Limb (tissue), 2 donors: Measurements from ENCODE around the gene PLCG2.
"Not testable (repeated sequence)": the region's sequence is repeated elsewhere in the genome, so short reads cannot be mapped to it uniquely, and the experiment has no call there.

Experiments used
- DNase-seq, 2 donors: peaks; one replicate each; pipeline ENCODE4 v3.0.0-alpha.2; 2016; ENCODE audit errors: extremely low spot score in 2 of 2

PLCG2 gene

DNA sequence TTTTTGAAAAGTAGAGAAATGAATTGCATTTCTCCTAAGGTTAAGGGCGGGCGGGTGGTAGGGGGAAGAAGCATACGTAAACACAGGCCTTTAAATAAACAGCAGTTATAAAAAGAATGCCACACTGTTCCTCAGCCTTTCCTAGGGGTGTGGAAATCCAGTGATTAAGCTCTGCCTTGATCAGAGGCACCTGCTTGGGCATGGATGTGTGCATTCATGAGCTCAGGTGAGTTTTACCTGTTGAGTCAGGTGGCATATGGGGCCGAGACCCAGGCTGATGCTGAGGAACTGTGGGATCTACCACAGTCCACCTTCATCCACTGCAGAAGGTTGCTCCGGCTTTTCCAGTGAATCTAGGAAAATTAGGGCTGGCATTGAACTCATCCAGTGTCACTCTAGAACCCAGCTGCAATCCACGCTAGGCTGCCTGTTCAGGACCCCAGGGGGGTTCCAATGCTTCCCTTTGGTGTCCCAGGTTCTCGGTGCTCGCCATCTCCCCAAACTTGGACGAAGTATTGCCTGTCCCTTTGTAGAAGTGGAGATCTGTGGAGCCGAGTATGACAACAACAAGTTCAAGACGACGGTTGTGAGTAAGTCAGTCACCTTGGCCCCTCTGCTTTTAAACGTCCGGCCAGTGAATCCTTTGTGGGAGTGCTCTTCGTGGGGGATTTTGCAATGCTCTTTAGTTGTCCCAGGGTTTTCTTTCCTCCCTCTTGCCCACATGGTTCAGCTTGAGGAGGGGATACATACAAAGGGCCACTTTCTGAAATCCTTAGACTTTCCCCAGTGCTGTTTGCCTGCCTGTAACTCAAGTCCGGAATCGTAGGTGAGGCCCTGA, 159.5 kb downstream of the PLCG2 start:
- DNase-seq, result no peak

DNA sequence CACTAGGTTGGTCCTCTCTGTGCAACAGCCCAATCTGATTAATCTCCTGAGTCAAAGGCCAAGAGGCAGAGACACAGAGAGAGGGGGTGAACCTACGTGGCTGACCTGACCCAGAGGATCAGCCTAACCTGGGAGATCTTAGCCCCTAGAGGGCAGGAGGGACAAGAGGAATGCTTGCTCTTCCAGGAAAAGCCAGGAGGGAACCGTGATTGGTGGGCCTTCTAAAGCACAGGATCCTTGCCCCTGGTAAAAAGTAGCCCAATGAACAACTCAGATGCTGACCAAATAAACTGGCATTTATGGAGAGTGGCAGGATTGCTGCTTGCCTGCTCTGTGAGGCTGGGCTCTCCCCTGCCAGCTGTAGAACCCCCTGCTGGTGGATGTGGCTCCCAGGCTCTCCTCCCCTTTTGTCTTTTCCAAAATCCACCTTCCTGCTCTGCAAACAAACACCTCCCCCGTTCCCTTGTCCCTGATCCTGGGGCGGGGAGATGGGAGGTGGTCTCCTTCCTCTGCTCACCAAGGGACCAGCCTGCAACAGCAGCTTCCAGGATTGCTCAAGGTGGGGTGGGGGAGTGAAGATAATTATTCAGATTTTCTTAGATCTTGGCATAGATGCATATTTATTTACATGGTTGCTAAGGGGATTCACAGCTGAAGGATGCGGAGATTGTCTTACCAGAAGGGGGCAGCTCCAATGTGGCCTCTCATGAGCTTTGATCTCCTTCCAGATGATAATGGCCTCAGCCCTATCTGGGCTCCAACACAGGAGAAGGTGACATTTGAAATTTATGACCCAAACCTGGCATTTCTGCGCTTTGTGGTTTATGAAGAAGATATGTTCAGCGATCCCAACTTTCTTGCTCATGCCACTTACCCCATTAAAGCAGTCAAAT, 160.3 kb downstream of the PLCG2 start:
- DNase-seq, result no peak

DNA sequence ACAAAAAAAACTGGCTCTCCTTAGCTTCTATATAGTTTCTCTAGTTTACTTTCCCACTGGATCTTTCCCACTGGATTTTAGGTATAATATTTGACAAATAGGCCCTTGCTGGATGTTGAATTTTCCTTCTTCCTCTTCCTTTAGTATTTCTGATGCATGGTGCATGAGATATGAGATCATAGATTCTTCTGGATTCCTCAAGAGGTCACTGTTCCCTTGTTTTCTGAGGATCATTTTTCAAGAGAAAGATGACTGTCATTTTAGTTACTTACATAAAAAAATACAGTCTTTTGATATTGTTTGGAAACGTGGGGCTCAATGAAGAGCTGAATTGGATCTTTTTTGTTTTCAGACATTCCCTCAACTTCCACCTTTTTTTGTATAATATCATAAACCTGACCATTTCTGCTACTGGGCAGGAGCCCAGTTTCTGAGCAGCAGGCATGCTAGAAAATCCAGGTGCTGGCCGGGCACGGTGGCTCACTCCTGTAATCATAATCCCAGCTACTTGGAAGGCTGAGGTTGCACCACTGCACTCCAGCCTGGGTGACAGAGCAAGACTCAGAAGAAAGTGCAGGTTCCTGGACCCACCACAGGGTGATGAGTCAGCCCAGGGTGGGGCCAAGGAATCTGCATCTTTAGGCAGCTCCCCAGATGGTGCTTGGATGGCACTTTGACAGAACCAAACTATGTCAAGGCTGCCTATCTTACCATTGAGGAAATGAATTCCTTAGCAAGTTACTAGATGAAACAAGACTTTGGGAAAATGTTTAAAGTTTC, 161.9 kb downstream of the PLCG2 start:
- DNase-seq, result peak in 1 of 2 donors; percentile 74

DNA sequence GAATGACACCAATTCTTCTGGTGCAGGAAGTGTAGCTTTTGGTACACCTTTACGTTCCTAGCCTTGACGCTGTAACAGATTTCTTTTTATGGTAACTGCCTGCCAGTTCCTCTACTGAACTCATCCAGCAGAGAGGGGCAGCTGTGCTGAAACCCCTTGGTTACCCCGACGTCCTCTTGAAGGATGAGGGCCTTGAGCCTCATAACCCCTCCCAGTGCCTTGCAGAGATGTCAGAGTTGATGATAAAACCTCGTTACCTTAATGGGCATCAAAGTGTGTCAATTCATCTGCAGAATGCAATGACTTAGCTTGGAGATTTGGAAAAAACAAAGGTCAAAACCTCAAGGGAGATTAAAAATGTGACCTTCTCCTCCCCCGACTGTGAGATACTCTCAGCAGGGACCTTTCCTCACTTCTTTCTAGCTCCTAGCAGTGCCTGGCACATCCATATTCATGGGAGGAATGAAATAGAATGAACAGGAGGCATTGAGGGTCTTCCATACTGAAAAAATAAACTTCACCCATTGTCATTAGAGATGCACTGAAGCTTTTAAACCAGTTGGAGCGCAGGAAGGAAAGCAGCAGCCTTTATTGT, 163.0 kb downstream of the PLCG2 start:
- no peak for DNase-seq

DNA sequence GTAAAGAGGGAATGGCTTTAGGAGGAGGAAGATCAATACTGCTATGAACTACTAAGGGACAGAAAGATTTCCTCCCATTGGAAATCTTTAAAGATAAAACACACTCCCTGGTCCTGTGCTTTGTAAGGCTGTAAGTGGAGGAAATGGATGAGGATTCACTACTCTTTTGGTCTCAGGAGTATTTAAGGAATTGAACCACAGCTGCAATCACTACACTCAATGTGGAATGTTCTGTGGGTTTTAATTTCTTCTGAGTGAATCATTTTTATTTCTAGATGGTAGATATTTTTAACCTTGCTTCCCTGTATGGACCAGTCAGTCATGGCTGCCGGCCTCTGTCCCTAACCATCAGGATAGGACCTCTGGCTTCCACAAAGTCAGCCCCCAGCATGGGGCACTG, 166.6 kb downstream of the PLCG2 start:
- DNase-seq, result no peak

DNA sequence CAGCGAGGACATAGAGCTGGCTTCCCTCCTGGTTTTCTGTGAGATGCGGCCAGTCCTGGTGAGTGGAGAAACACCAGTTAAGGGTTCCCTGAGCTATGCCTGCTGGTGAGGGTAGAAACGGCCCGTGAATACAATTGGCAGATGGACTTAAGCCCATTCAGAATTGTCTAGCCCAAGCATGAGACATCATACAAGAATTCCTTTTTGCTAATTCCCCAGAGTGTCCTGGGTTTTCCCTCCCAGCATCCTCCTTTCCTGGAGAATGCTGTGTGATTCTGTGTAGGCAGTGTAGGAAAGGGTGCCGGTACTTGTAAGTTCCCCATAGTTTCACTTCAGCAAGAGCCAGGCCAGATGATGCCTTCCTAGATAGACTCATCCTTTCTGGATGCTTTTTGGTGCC, 167.1 kb downstream of the PLCG2 start:
- no peak for DNase-seq

DNA sequence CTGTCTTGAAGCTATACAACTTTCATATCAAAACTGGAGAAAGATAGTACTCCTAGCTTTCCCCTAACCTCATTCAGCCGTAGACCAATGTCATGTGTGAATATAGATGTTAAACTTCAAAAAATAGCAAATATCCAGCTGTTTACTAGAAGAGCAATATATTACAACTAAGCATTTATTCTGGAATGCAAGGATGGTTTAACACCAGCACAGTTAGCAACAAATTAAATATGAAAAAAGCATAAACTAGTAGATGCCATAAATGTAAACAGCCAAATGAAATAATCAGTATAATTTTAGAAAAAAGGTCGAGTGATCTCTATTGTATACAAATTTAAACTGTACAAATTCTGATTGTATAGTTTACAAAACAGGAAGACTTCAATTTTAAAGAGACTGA, 172.5 kb downstream of the PLCG2 start:
- no peak for DNase-seq

DNA sequence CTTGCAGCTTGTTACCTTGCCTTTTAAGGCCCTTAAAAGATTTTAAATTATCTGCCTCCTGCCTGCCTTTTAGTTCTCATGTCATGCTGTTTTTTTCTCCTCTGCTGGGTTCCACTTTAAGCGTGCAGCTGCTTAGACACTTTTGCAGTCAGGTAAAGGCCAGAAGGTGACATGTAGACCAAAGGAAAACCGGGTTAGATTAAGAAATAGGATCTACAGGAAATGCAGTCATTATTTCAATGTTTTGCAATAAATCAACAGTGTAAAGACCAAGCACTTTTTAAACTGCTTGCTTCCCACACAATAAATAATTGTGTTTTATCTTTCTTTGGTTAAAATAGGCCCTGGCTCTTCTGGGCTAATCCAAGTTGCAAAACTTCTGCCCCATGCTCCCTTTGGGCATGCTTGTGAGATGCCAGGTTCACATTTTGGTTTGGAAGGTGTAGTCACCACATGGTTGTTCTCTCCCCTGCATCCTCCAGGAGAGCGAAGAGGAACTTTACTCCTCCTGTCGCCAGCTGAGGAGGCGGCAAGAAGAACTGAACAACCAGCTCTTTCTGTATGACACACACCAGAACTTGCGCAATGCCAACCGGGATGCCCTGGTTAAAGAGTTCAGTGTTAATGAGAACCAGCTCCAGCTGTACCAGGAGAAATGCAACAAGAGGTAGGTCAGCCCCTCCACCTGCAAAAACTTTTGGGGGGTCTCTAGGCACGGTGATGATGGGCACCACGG, 177.3 kb downstream of the PLCG2 start:
- DNase-seq, result no peak

DNA sequence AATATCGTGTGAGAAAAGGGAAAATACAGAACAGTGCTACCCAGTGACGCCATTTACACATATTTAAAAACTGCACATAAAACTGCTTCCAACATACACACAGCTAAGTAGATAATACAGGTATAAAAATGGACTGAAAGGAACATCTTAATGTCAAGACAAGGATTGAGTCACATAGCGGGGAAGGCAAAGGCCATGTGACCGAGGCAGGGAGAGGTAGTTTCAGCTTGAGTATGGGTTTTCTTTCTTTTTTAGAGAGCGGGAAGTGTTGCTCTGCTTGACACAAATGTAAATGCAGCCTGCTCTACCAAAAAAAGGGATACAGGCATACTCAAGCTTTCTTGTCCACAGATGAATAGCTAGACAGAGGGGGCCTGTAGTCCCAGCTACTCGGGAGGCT, 185.7 kb downstream of the PLCG2 start:
- DNase-seq, result no peak

DNA sequence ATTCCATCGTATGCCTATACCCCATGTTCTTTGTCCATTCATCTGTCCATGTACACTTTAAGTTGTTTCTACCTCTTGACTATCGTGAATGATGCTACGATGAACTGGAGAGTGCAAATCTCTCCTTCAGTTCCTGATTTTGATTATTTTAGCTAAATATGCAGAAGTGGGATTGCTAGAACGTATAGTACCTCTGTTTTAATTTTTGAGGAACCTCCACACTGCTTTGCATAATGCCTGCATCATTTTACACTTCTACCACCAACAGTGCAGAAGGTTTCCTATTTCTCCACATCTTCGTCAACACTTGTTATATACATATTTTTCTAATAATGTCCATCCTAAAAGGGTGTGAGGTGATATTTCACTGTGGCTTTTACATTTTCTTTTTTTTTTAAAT, 188.3 kb downstream of the PLCG2 start:
- DNase-seq, result no peak

DNA sequence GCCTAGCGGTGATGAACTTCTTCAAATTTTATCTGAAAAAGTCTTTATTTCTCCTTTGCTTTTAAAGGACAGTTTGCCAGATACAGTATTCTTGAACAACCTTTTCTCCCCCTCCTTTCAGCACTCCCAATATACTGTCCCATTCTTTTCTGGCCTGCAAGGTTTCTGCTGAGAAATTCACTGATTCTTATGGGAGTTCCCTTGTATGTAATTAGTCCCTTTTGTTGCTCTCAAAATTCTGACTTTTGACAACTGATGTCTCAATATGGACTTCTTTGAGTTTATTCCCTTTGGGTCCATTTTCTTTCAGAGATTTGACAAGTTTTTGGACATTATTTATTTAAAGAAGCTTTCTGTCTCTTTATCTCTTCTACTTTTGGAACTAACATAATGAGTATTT, 192.8 kb downstream of the PLCG2 start:
- DNase-seq, result no peak

DNA sequence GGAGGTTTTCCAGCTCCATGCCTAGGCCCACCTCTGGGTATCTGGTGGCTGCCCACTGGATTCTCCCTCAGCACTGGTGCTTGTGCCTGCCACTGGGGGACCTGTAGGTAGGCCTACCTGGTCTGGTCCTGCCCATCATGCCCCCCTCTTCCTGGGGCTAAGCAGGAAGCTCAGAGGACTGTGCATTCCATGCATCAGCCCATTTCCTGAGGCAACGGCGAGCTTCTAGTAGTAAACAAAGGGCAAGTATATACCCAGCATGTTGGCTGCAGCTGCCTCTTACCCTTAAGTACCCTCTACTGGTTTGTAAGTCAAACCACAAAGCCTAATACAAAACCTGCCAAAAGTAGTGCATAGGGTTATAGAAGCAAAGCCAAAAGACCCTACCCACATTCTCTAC, 194.6 kb downstream of the PLCG2 start:
- no peak for DNase-seq

DNA sequence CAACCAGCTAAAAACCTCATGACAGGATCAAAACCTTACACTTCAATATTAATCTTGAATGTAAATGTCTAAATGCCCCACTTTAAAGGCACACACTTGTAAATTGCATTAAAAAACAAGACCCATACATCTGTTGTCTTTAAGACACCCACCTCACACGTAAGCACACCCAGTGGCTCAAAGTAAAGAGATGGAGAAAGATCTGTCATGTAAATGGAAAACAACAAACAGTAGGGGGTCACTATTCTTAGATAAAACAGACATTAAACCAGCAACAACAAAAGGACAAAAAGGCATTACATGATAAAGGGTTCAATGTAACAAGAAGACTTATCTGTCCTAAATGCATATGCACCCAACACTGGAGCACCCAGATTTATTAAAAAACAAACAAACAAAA, 196.5 kb downstream of the PLCG2 start:
- no peak for DNase-seq

DNA sequence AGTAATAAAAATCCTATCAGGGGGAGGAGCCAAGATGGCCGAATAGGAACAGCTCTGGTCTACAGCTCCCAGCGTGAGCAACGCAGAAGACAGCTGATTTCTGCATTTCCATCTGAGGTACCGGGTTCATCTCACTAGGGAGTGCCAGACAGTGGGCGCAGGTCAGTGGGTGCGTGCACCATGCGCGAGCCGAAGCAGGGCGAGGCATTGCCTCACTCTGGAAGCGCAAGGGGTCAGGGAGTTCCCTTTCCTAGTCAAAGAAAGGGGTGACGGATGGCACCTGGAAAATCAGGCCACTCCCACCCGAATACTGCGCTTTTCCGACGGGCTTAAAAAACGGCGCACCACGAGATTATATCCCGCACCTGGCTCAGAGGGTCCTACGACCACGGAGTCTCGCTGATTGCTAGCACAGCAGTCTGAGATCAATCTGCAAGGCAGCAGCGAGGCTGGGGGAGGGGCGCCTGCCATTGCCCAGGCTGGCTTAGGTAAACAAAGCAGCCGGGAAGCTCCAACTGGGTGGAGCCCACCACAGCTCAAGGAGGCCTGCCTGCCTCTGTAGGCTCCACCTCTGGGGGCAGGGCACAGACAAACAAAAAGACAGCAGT, 198.3 kb downstream of the PLCG2 start:
- DNase-seq, result not testable (repeated sequence)

DNA sequence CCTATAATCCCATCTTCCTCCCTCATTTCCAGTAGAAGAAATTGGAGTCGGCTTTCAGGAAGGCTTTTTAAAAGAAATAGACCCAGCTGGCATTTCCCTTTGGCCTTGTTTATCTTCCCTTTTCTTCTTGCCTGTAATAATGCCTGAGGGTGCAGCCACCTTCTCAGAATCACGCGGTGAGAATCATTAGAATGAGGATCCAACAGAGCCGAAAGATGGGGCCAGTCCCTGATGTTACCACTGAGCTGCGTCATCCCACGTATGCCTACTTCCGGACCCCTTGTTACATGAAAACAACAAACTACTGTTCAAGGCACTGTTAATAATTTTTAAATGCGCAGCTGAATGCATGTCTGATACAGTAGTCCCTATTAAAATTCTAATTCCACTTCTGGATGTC, 208.0 kb downstream of the PLCG2 start:
- DNase-seq, result no peak

DNA sequence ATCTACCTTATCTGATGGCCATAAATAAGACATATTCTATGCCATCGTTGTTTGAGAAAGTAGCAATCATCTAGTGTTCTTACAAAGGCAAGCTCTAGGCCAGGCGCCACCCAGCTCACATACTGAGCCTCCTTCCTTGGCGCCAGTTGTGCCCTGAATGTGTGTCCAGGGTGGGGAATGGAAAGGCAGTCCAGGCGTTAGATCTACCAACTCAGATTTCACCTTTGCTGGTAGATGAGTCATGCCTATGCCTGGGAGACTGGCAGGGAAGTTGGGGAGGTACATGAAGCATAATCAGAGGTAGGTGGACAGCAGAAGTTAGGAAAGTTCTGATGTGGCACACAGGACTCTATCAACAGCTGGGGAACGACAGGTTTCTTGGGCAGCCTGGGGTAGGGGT, 208.6 kb downstream of the PLCG2 start:
- no peak for DNase-seq

DNA sequence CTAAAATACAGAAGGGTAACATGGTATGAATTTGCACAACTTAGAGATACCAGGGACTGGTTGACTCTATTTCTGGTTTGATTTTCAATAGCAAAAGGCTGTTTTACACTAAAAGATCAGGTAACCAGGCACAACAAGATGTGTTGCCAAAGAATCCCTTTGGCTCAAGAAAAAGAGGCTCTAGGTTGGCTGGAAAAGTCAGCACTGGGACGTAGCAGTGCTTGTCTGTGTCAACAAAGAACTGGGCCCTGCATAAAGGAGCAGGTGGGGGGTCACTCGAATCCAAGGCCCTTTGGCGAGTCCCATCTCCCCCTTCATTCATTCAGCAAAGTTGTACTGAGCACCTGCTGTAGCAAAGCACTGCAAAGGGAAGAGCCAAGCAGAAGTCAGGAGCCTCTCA, 213.8 kb downstream of the PLCG2 start:
- DNase-seq, result no peak

DNA sequence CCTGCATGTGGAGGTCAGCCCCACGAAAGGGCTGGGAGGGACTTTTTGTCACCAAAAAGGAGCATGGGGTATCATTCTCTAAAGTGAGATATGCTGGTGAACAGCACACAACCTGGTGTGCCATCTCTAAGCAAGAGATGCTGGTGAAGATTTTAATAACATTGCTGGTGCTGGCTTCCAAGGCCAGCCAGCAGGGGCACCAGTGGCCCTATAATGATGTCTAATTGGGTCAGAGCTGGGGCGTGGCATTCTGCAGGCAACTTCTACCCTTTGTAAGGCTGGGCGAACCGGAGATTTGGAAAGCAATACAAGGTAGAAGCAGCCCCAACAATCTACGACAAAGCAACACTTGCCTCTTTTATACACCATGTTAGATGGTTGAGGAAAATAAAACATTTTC, 215.4 kb downstream of the PLCG2 start:
- DNase-seq, result no peak

DNA sequence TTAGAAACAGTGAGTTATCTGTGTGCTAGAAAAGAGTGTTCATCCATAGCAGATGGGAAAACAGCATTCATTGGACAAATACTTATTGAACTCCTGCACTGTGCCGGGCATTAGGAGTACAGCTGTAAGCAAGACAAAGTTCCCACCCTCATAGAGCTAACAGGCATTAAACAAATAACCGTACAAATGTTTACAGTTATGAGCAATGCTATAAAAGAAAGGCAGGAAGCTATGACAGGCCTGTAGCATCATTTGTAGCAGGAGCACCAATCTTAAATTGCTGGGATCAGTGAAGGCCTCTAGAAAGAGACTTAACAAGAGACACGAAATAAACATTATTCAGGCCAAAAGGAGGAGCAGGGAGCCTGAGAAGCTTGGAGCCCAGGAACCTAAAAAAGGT, 216.6 kb downstream of the PLCG2 start:
- no peak for DNase-seq
